Measurements from ENCODE around the gene PLA2G4D.

GRCh38 chr15:42101861-42102260, 7.5 kb upstream of the PLA2G4D start:
- TF ChIP-seq CTCF (IDR thresholded peaks at IDR 0.05) (no peak), POLR2A (IDR thresholded peaks at IDR 0.05) (no peak)
